ENCODE data around the gene KRT4.
"Not testable (repeated sequence)": the region's sequence is repeated elsewhere in the genome, so short reads cannot be mapped to it uniquely, and the experiment has no call there.

KRT4 gene

GRCh38 chr12:52813885-52814709, at the start of gene KRT4:
TSS of gene KRT4 (minus strand) at chr12:52814116. CDS start at chr12:52814058, 58 bp downstream.
- no peak for DNase-seq (ENCODE audit: low read depth in 3 of 3, low spot score in 1 of 3)

GRCh38 chr12:52862023-52862422, 48.1 kb upstream of the KRT4 start:
- DNase-seq (ENCODE audit: low read depth in 3 of 3, low spot score in 1 of 3), result no peak

- no peak for DNase-seq (ENCODE audit: low read depth in 3 of 3, low spot score in 1 of 3)
Observed at GRCh38 chr12:52861511-52861910, 47.6 kb upstream of the KRT4 start.

GRCh38 chr12:52860102-52860823, 46.3 kb upstream of the KRT4 start:
- no peak for DNase-seq (ENCODE audit: low read depth in 3 of 3, low spot score in 1 of 3)

GRCh38 chr12:52857500-52857899, 43.6 kb upstream of the KRT4 start:
- DNase-seq (ENCODE audit: low read depth in 3 of 3, low spot score in 1 of 3), result no peak

GRCh38 chr12:52856787-52857186, 42.9 kb upstream of the KRT4 start:
- DNase-seq (ENCODE audit: low read depth in 3 of 3, low spot score in 1 of 3), result no peak

GRCh38 chr12:52856077-52856476, 42.2 kb upstream of the KRT4 start:
- DNase-seq (ENCODE audit: low read depth in 3 of 3, low spot score in 1 of 3), result not testable (repeated sequence)

- no peak for DNase-seq (ENCODE audit: low read depth in 3 of 3, low spot score in 1 of 3)
Observed at GRCh38 chr12:52851787-52852186, 37.9 kb upstream of the KRT4 start.

GRCh38 chr12:52850681-52851080, 36.8 kb upstream of the KRT4 start:
- DNase-seq (ENCODE audit: low read depth in 3 of 3, low spot score in 1 of 3), result no peak

- no peak for DNase-seq (ENCODE audit: low read depth in 3 of 3, low spot score in 1 of 3)
Observed at GRCh38 chr12:52849511-52849910, 35.6 kb upstream of the KRT4 start.

GRCh38 chr12:52848661-52849255, 34.8 kb upstream of the KRT4 start, which contains the start of gene KRT78:
TSS of gene KRT78 (minus strand) at chr12:52848994. CDS start at chr12:52848930, 64 bp downstream.
- DNase-seq (ENCODE audit: low read depth in 3 of 3, low spot score in 1 of 3), result no peak

- no peak for DNase-seq (ENCODE audit: low read depth in 3 of 3, low spot score in 1 of 3)
Observed at GRCh38 chr12:52847335-52848102, 33.6 kb upstream of the KRT4 start.

- no peak for DNase-seq (ENCODE audit: low read depth in 3 of 3, low spot score in 1 of 3)
Observed at GRCh38 chr12:52846356-52846970, 32.5 kb upstream of the KRT4 start.

GRCh38 chr12:52845946-52846345, 32.0 kb upstream of the KRT4 start:
- no peak for DNase-seq (ENCODE audit: low read depth in 3 of 3, low spot score in 1 of 3)

GRCh38 chr12:52844386-52844785, 30.5 kb upstream of the KRT4 start:
- no peak for DNase-seq (ENCODE audit: low read depth in 3 of 3, low spot score in 1 of 3)

GRCh38 chr12:52839436-52840105, 25.7 kb upstream of the KRT4 start:
- no peak for DNase-seq (ENCODE audit: low read depth in 3 of 3, low spot score in 1 of 3)

- no peak for DNase-seq (ENCODE audit: low read depth in 3 of 3, low spot score in 1 of 3)
Observed at GRCh38 chr12:52838609-52839435, 24.9 kb upstream of the KRT4 start.

- DNase-seq (ENCODE audit: low read depth in 3 of 3, low spot score in 1 of 3), result no peak
Observed at GRCh38 chr12:52837781-52838608, 24.1 kb upstream of the KRT4 start.

GRCh38 chr12:52837413-52837741, 23.5 kb upstream of the KRT4 start:
- no peak for DNase-seq (ENCODE audit: low read depth in 3 of 3, low spot score in 1 of 3)
